ENCODE measurements around the gene MRPL48. TPM values are rescaled to one million over a fixed set of nuclear protein-coding genes. Genes with fewer than 3 reads are reported as not detected.

The MRPL48 gene
- total and polyA plus RNA-seq, 2 of the 8 experiments (the other 6 are each of a cell fraction or from before 2014, with no cell fraction given): 34.9 to 59.9 TPM

DNA sequence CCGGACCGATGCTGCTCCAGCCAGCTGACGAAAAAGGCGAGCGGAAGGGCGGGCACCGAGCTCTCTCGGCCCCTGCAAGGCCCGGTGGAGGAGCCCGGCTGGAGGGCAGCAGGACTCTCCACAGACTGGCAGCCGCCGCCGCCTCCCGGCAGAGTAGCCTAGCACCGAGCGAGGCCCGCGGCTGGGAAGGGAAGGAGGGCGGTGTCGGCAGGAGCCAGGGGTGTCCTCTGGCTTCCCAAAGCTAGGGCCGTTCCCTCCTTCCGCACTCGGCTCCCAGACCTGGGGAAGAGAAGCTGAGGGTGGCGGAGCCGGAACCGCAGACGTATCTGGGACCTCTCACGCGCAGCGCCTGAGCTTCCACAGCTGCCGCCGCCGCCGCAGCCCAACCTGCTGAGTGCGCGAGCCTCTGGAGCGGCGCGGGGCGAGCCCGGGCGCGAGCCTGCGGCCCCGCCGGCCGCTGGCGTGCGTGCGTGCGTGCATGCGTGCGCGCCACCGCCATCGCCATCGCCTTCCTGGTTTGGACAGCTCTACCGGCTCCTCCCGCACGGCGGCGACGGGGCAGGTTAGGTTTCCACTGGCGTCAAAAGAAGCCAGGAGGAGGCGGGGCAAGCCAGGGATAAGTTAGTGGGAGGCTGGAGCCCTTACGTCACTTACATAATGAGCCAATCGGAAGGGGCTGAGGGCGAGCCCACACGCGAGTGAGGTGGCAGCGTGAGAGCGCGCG is 26.8 kb upstream of the MRPL48 start, which contains the start of gene RAB6A:
TSS of gene RAB6A (minus strand) at position 396 of the 724 bp plus-strand sequence. CDS start 439 bp downstream, outside the sequence.
- POLR2A ChIA-PET (ENCODE audit: partially characterized antibody): interaction anchor here (0.6 to 10.7 kb wide), 19 partner anchors 9 to 189 kb away, joined by 3 to 126 read pairs (median 4); partner anchors contain the start of gene MRPL48
- Histone ChIP-seq H4K8ac (ENCODE audit: extremely low read depth, insufficient read depth, low read length) (peak within 1 kb of the TSS; percentile 91; the same call in 1 of the 2 replicates), H3K56ac (replicated peaks; ENCODE audit: insufficient read length, low read depth, low read length) (peak within 1 kb of the TSS; percentile 65), H2BK5ac (ENCODE audit: low read depth, low read length) (peak within 1 kb of the TSS; percentile 77), H3K79me1 (ENCODE audit: low read depth, low read length) (0 out of 2 replicates have a peak, but pooled peaks cover 2% of the 10 kb centered on the region), H2BK20ac (ENCODE audit: low read length) (no peak within 1 kb of the TSS), H2BK12ac (ENCODE audit: low read depth, low read length) (no peak within 1 kb of the TSS), H4K5ac (ENCODE audit: insufficient read length, low read depth, low read length) (peak within 1 kb of the TSS; percentile 93), H2AFZ (ENCODE audit: low read length) (peak within 1 kb of the TSS; percentile 85; the same call in 1 of the 2 replicates), H3K27ac (ENCODE audit: low read depth, low read length) (peak within 1 kb of the TSS; percentile 82; the same call in 1 of the 2 replicates), H3K79me2 (ENCODE audit: control insufficient read depth in 1 of 2, insufficient read depth in 2 of 2, low read length in 2 of 2) (peaks cover 4 to 46% of the 10 kb centered on the region in 2 experiments; a peak in 3 of 4 replicates), H2BK15ac (ENCODE audit: low read length) (no peak within 1 kb of the TSS), H3K14ac (ENCODE audit: insufficient read length) (peak within 1 kb of the TSS; percentile 43), H3K9ac (replicated peaks in 1 of 4; ENCODE audit: extremely low read depth in 1 of 4, low read depth in 3 of 4, low read length in 3 of 4) (peak within 1 kb of the TSS; percentile 73 to 95 (median 79)), H3K4me2 (ENCODE audit: insufficient read depth in 1 of 2, low read depth in 2 of 2, low read length in 2 of 2) (peak within 1 kb of the TSS; percentile 61 to 82), H3K4ac (replicated peaks; ENCODE audit: insufficient read length, low read depth, low read length) (peak within 1 kb of the TSS; percentile 92), H3K18ac (ENCODE audit: extremely low read depth, low read length) (peak within 1 kb of the TSS; percentile 93), H3K27me3 (replicated peaks in 1 of 4; ENCODE audit: control insufficient read depth in 3 of 4, extremely low read depth in 1 of 4, insufficient read depth in 3 of 4, low read length in 3 of 4) (no peaks in the 10 kb centered on the region), H3K9me3 (ENCODE audit: insufficient read depth in 2 of 2, low read depth in 1 of 2, low read length in 1 of 2) (no peaks in the 10 kb centered on the region), H2BK120ac (replicated peaks; ENCODE audit: low read depth, low read length) (peak within 1 kb of the TSS; percentile 25), H3K23ac (ENCODE audit: insufficient read length) (no peak within 1 kb of the TSS), H3K36me3 (ENCODE audit: control insufficient read depth in 2 of 4, insufficient read depth in 4 of 4, low read length in 3 of 4) (no peaks in the 10 kb centered on the region), H3K4me1 (replicated peaks in 1 of 4; ENCODE audit: control insufficient read depth in 3 of 4, insufficient read depth in 4 of 4, low read length in 3 of 4) (peaks cover 0 to 4% (median 0%) of the 10 kb centered on the region in 4 experiments; a peak in 1 of 7 replicates), H4K91ac (replicated peaks; ENCODE audit: insufficient read length, low read length) (peak within 1 kb of the TSS; percentile 83), H3K4me3 (ENCODE audit: extremely low read depth in 1 of 4, insufficient read depth in 2 of 4, low read depth in 3 of 4, low read length in 4 of 4) (peak within 1 kb of the TSS; percentile 92 to 95 (median 94)), H3K23me2 (ENCODE audit: low read depth, low read length) (peaks cover 3% of the 10 kb centered on the region), H4K20me1 (replicated peaks in 1 of 2; ENCODE audit: control insufficient read depth in 1 of 2, insufficient read depth in 2 of 2, low read length in 2 of 2) (no peaks in the 10 kb centered on the region), H2AK5ac (ENCODE audit: low read depth, low read length) (no peak within 1 kb of the TSS)
- DNase-seq (ENCODE audit: low read depth in 1 of 2, low spot score in 2 of 2) (peak; percentile 100), FAIRE-seq (peak; percentile 95)
- WGBS, 2 experiments (ENCODE audit: extremely low coverage in 1 of 2, insufficient coverage in 1 of 2, insufficient read length in 1 of 2, insufficient replicate concordance in 2 of 2, low coverage in 1 of 2, low lambda C conversion rate in 2 of 2, missing lambda C conversion rate in 1 of 2): 1% methylated on average over 54 of the region's 74 CpGs; no CpG with 5 or more reads in 1 of the 2 experiments
- CTCF ChIA-PET (ENCODE audit: partially characterized antibody): interaction anchor here (0.6 to 3.6 kb wide), 12 partner anchors 8 to 1163 kb away, joined by 3 to 25 read pairs (median 4); no protein-coding TSS in a partner anchor
- TF ChIP-seq BRCA1 (IDR thresholded peaks at IDR 0.05; ENCODE audit: low read depth, low read length) (no peak), POLR2AphosphoS5 (IDR thresholded peaks at IDR 0.05; ENCODE audit: low read depth, low read length) (peak; percentile 85; the same call in 1 of the 2 replicates), RXRA (IDR thresholded peaks at IDR 0.05; ENCODE audit: insufficient read depth, low read depth, low read length) (no peak), CREB1 (IDR thresholded peaks at IDR 0.05) (peak; percentile 91), CHD2 (IDR thresholded peaks at IDR 0.05; ENCODE audit: low read length) (peak; percentile 38; the same call in 1 of the 2 replicates), NANOG (IDR thresholded peaks at IDR 0.05; ENCODE audit: insufficient read depth, low read depth, low read length, poor library complexity, severe bottlenecking) (no peak), MAFK (IDR thresholded peaks at IDR 0.05; ENCODE audit: low read depth, low read length) (peak; percentile 6; the same call in 1 of the 2 replicates), EP300 (IDR thresholded peaks at IDR 0.05; ENCODE audit: borderline replicate concordance in 1 of 2, low read depth in 2 of 2, low read length in 2 of 2) (no peak; a peak in 1 of 3 replicates), POU5F1 (IDR thresholded peaks at IDR 0.05; ENCODE audit: low read depth, low read length) (no peak)
- TF ChIP-seq, protein P1, sequence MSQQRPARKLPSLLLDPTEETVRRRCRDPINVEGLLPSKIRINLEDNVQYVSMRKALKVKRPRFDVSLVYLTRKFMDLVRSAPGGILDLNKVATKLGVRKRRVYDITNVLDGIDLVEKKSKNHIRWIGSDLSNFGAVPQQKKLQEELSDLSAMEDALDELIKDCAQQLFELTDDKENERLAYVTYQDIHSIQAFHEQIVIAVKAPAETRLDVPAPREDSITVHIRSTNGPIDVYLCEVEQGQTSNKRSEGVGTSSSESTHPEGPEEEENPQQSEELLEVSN (IDR thresholded peaks at IDR 0.05): no peak
